GM19324 (cell line): ENCODE measurements around the gene PLEKHB2.
"Not testable (repeated sequence)": the region's sequence is repeated elsewhere in the genome, so short reads cannot be mapped to it uniquely, and the experiment has no call there.

Source experiments
- ATAC-seq: cut with Tn5 transposase; IDR thresholded peaks from one replicate; pipeline ENCODE4 v1.9.1; 2021; ENCODE audit warnings: mild to moderate bottlenecking, moderate library complexity; ENCODE audit not compliant: unreplicated experiment, low FRiP score

Gene PLEKHB2

GRCh38 chr2:131093006-131093695, 12.0 kb upstream of the PLEKHB2 start, which contains the start of gene FAM168B:
Gene FAM168B, minus strand, starts transcription at chr2:131093460. Its CDS starts 10,814 bp downstream, at chr2:131082646.
- peak; percentile 90 for ATAC-seq

GRCh38 chr2:131093696-131094462, 11.3 kb upstream of the PLEKHB2 start:
- ATAC-seq: peak; percentile 76

GRCh38 chr2:131094463-131095281, 10.5 kb upstream of the PLEKHB2 start:
- ATAC-seq: no peak

GRCh38 chr2:131103165-131103564, 2.0 kb upstream of the PLEKHB2 start:
- ATAC-seq: no peak

- ATAC-seq: peak; percentile 68
Observed at GRCh38 chr2:131104487-131105155, 515 bp upstream of the PLEKHB2 start.

- peak; percentile 40 for ATAC-seq
Observed at GRCh38 chr2:131105950-131106801, 1.0 kb downstream of the PLEKHB2 start.

- no peak for ATAC-seq
Observed at GRCh38 chr2:131112529-131112928, 7.4 kb downstream of the PLEKHB2 start.

GRCh38 chr2:131113566-131114227, 8.6 kb downstream of the PLEKHB2 start:
- no peak for ATAC-seq

- ATAC-seq: not testable (repeated sequence)
Observed at GRCh38 chr2:131114950-131115349, 9.8 kb downstream of the PLEKHB2 start.

- ATAC-seq: no peak
Observed at GRCh38 chr2:131115752-131116151, 10.6 kb downstream of the PLEKHB2 start.

- ATAC-seq: no peak
Observed at GRCh38 chr2:131120815-131121317, 15.7 kb downstream of the PLEKHB2 start.

- ATAC-seq: no peak
Observed at GRCh38 chr2:131121464-131121863, 16.3 kb downstream of the PLEKHB2 start.

- ATAC-seq: no peak
Observed at GRCh38 chr2:131122496-131122895, 17.4 kb downstream of the PLEKHB2 start.

- no peak for ATAC-seq
Observed at GRCh38 chr2:131123192-131123591, 18.1 kb downstream of the PLEKHB2 start.

- no peak for ATAC-seq
Observed at GRCh38 chr2:131125195-131125757, 20.1 kb downstream of the PLEKHB2 start.

- no peak for ATAC-seq
Observed at GRCh38 chr2:131126436-131126835, 21.3 kb downstream of the PLEKHB2 start.

- ATAC-seq: no peak
Observed at GRCh38 chr2:131127076-131127475, 21.9 kb downstream of the PLEKHB2 start.

GRCh38 chr2:131127981-131128380, 22.8 kb downstream of the PLEKHB2 start:
- ATAC-seq: no peak

- ATAC-seq: no peak
Observed at GRCh38 chr2:131130298-131130596, 25.1 kb downstream of the PLEKHB2 start.
